HG03175 (cell line): ENCODE data around the gene CD164.
"Not testable (repeated sequence)": the region's sequence is repeated elsewhere in the genome, so short reads cannot be mapped to it uniquely, and the experiment has no call there.

Experiments
- ATAC-seq: cut with Tn5 transposase; IDR thresholded peaks from one replicate; pipeline ENCODE4 v1.9.1; 2021; ENCODE audit warnings: mild to moderate bottlenecking, moderate library complexity; ENCODE audit not compliant: unreplicated experiment

The CD164 gene

DNA sequence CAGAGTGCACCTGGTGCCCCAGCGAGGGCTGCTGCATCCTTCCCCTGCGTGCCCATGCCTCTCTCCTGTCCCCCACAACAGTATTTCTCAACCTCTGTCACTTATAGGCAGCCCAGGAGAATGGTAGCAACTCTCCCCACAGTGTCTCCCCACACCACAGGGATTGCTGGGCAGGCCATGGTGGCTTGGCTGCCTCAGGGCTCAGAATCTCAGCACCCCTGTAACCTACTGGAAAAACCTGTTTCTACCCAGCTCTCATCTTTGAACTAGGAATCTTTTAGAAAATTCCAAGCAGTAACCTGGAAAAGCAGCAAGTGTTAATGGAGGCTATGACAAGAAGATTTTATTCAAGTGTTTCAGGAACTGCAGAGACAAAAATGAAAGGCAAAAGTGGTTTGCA, 38.0 kb downstream of the CD164 start:
- ATAC-seq: no peak

DNA sequence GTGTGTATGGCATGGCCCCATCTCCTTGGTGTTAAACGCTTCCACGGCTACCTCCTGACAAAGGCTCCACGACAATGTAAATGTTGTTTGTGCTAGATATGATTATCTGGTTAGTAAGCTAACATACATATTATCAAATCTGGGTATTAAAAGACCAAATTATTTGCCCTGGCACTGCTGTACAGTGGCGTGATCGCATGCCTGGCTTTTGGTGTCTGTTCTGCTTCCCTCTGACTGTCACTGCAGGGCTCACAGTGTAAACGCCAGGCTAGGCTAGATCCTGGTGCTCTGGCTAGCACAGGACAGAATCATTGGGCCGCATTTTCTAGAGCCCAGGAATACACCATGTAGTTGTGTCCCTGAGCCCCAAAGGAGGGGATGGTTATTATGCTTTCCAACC, 38.7 kb downstream of the CD164 start:
- ATAC-seq: no peak

DNA sequence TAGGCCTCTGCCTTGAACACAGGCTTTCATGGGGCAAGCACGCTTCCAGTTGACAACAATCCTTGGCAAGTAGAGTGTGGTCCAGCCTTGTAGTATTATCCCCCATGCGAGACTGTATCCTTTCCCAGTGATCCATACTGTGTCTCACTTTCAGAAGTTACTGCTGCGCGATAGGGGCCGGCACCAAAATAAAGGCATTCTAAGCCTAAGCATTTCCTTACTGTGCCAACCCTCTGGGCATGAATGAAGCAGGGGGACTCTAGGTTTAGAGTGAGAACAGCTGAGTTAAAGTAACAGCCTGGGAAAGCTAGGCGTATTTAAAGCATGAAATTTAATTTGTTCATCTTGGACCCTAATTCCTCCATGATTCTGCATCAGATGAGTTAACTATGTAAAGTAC, 39.4 kb downstream of the CD164 start:
- ATAC-seq: no peak

DNA sequence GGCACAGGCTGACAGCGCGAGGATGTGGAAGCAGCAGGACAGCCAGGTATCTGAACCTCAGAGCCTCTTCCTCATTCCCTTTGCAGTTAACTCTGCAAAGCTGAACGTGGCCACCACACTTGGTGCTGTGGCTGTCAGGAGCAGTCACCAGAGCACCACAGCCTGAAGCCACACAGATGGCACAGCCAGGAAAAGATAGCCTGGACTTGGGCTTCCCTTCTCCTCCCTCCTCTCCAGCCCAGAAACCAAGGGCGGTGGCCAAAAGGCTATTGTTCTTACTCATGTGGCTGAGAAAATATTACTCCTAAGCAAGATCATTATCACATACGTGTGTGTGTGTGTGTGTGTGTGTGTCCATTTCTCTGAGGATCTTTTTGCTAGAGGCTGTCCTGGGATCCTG, 39.8 kb downstream of the CD164 start:
- no peak for ATAC-seq

DNA sequence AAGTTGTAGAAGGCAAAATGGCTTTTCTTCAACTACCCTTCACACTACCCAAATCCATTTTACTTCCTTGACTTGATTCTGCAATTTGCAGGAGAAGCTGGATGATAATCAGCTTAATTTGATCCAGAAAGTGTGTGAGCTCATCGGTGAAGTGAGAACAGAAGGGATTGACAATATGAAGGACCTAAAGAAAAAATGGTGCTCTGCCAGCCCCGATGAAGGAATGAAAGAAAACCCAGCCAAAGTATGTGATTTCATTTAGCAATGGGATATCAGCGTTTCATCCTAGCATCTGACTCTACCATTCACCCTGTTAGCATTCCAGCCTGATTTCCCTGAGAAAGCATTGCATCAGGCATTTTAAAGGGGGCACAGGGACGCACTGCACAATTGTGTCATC, 41.5 kb downstream of the CD164 start:
- no peak for ATAC-seq

DNA sequence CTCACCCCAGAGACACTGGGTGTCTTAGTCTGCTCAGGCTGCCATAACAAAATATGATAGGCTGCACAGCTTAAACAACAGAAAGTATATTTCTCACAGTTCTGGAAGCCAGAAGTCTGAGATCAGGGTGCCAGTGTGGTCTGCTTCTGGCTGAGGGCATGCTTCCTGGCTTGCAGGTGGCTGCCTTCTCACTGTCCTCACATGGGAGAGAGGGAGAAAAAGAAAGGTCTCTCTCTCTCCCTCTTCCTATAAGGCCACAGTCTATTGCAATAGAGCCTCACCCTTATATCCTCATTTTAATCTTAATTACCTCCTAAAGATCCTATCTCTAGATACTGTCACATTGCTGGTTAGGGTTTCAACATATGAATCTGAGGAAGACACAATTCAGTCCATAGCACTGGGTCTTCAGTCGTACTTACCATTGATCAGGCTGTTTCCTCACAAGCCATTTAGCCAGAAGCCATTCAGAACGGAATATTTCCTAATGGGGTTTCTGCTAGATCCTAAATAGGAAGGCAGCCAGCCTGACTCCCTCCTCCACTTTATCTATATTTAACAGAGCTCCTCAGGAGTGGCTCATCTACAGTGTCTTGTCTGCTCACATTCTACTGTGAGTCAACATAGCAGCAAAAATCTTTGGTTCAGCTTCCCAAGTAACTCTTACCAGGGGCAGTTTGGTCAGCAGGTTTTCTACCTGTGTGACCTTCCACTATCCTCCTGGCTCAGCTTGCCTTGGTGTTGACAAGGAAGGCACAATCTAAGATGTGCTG, 42.2 kb downstream of the CD164 start:
- ATAC-seq: no peak

DNA sequence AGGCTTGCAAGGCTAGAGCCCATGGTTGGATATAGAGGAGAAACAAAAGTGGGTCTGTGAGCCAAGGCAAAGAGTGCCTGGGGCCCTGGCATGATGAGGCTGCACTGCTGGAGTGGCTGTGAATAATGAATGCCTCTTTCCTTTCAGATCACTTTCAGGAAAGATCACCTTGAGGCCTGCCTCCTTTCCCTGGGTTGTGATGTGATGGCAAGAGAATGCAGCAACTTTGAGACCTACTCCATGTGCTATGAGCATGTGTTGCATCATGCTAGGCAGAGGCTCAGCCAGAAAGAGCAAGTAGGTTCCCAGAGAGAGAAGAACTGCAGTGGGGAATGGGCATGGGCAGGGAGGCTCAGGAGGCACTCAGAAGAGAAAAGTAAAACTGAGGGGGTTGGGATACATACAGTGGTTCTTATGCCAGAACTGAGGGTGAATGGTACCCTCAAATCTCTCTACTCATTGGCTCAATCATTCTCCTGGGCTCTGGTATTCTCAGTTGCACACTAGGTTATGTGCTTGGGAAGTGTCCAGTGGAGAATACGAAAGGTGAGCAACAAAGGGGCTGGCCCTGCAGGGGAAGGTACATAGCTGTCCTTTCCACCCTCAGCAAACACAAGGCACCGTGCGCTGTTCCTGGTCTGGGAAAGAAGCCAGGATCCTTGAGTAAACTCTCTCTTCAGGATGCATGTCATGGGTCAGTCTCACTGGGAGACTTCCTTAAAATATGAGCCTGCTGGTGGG, 45.9 kb downstream of the CD164 start:
- no peak for ATAC-seq

DNA sequence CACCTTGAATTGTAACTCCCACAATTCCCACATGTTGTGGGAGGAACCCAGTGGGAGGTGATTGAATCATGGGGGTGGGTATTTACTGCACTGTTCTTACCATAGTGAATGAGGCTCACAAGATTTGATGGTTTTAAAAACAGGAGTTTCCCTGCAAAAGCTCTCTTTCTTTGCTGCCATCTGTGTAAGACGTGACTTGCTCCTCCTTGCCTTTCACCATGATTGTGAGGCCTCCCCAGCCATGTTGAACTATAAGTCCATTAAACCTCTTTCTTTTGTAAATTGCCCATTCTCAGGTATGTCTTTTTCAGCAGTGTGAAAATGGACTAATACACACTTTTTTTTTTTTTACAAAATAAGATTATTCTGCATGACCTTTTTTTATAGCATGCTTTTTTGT, 48.4 kb downstream of the CD164 start:
- ATAC-seq: not testable (repeated sequence)

DNA sequence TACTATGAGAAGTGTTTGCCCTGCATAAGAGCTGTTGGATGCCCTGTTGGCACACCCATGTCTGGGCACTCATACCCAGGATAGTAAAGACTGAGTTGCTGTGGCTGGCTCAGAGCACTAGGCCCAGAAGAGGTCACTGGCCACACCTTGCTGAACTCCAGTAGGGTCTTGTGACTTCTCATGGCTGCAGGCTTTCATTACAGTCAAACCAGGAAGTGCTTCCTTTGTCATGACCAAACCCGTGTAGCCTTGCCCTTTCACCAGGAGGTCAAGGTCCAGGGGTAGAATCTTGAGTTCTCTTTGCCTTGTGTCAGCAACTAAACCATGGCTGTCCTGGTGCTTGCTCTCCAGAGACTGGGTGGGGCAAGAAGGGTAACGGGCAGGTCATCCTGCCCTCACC, 49.5 kb downstream of the CD164 start:
- no peak for ATAC-seq

DNA sequence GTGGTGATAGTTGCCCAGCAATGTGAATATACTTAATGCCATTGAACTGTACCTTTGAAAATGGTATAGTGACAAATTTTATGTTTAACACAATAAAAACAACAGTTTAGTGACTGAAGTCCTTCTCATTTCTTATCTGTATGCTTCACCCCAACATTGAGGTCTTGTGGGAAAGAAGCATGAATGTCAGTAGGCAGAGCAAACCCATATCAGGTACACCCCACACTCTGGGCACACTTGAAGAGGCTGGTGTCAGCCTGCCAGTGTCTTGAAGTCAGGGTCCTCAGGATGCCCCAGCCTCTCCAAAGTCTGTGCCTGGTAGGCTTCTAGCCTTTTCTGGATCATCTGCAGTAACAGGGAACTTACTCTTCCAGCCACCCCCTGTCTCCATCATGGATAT, 51.2 kb downstream of the CD164 start:
- no peak for ATAC-seq

DNA sequence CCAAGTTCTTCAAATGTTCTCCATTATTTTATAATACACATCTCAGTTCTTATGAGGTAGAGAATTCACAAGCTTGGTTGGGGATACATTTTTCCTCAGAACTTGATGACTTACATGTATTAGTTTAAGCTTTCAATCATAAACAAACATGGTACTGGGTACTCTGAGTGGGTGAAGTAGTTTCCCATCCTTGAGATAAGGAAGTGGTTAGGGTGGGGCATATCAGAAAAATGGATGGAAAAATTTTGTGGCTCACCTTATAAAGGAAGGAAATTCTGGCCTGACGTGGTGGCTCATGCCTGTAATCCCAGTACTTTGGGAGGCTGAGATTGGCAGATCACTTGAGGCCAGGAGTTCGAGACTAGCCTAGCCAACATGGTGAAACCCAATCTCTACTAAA, 52.0 kb downstream of the CD164 start:
- no peak for ATAC-seq

DNA sequence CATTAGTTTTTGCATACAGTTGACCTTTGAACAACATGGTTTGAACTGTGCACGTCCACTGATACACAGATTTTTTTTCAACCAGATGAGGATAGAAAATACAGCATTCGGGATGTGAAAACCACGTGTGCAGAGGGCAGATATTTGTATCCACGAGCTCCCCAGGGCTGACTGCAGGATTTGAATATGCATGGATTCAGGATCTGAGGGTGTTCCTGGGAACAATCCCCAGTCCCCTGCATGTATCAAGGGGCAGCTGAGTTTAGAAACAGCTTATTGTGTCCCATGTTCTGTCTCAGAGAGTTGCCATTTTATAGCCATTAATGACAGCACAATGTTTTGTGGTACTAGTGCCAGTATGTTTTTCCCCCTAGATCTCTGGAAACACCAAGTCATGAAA, 53.6 kb downstream of the CD164 start:
- no peak for ATAC-seq

DNA sequence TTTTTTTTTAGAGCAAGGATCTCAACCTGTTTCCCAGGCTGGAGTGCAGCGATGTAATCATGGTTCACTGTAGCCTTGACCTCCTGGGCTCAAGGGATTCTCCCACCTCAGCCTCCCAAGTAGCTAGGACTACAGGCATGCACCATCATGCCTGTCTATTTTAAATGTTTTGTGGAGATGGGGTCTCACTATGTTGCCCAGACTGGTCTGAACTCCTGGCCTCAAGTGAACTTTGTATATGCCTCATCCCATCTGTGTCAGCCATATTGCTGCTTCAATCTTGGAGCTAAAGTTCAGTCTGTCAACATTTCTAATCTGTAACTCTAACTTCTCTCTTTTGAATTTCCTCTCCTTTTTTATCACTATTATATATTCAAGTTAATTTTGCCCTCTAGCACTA, 54.3 kb downstream of the CD164 start:
- no peak for ATAC-seq

DNA sequence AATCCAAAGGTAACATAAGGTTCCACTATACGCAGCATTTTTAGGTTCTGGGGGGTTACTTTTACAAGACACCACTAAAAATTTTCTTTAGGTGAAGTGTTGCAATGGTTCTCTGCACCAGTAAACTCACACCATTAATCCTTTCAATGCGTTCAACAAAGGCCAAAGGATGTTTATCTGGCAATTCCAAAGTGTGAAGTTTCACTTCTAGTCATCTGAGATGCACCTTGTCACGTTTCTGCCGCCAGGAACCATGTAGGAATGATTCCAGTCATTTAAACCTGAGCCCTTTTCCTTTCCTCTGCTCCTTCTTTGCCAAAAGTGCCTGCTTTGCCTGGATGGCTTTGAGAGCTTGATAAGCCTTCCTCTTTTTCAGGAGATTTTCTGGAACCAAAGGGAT, 54.8 kb downstream of the CD164 start:
- no peak for ATAC-seq

DNA sequence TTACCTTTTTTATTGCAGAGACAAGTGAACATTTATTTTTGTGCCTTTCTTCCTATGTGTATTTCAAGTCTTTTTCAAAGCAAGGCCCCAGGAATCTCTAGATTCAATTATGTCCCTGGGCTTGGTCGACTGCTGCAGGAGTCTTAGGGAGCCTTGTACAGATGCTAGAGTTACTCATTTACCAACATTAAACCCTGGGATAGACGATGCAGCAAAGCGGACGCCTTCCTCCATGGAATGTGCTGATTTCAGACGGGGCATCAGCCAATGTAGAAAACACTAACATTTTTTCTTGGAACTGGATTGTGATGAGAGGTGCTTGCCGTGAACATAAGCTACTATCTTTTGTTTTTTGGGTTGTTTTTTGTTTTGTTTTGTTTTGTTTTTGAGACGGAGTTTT, 55.9 kb downstream of the CD164 start:
- ATAC-seq: no peak

DNA sequence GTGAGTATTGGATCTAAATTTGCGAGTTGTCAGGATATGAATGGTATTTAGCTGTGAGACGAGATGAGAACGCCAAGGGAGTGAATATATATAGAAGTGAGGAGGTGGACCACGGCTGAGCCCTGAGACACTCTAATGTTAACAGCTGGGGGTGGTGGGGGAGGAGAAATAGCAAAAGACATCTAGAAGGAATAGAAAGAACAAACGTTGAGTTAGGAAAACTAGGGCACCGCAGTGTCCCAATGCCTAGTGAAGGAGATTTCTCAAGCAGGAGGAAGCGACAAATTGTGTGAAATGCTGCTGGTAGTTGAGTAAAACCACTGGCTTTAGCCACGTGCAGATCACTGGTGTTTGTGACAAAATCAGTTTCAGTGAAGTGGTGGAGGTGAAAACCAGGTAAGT, 56.9 kb downstream of the CD164 start:
- no peak for ATAC-seq

DNA sequence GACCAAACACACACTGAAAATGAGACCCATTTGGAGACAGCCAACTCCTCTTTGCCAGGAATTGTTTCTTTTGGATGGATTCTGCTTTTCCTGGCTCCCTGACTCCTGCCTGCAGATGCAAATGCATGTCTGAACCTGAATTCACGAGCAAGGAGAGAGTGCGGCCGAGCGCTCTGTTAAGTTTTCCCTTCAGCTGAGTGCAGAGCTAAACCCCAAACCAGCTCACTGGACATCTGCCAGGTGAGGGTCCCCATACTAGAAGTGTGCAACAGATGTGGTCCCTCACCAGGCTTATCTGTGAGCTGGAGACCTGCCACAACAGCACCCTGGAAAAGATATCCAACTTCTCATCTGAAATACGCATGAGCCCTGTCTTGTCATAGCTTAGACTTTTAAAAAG, 59.0 kb downstream of the CD164 start:
- no peak for ATAC-seq

DNA sequence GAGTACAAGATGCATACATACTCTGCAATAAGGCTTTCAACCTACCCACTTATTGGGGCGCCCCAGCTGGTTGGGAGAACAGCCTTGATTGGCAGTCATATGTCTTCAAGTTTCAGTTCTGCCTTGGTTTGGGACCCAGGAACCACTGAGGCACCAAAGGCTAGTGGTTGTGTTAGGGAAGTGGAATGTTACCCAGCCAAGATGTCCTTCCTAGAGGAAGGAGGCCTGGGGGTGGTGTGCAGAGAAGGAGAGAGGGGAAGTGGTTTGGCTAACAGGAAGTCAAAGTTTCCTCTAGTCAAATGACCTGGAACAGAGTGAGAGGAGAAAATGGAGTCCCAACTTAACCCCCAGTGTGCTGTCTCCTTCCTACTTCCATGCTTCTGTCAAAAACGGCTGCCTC, 59.4 kb downstream of the CD164 start:
- ATAC-seq: peak; percentile 38

DNA sequence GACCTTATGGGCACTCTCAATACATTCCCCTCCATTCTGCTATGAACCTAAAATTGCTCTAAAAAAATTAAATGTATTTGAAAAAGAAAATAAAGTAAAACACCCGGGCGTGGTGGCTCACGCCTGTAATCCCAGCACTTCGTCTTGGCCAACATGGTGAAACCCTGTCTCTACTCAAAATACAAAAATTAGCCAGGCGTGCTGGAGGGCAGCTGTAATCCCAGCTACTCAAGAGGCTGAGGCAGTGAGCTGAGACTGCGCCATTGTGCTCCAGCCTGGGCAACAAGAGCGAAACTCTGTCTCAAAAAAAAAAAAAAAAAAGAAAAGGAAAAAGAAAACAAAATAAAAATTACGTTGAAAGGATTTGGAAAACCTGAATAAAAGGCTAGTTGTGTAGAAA, 60.5 kb downstream of the CD164 start:
- no peak for ATAC-seq

DNA sequence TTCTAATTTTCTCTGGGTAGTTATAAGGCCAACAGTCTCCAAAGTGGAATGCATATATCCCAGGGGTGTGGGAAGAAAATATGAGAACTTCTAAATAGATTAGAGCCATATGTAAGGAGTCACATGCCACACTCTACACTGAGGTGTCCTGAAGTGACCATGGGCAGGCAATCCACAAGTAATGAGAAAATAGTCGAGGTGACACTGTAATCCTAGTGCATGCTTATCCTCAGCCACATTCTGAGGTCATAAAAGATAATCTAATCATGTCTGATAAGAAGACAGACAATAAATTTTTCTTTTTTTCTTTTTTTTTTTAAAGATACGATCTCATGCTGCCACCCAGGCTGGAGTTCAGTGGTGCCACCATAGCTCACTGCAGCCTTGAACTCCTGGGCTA, 62.2 kb downstream of the CD164 start:
- ATAC-seq: no peak

DNA sequence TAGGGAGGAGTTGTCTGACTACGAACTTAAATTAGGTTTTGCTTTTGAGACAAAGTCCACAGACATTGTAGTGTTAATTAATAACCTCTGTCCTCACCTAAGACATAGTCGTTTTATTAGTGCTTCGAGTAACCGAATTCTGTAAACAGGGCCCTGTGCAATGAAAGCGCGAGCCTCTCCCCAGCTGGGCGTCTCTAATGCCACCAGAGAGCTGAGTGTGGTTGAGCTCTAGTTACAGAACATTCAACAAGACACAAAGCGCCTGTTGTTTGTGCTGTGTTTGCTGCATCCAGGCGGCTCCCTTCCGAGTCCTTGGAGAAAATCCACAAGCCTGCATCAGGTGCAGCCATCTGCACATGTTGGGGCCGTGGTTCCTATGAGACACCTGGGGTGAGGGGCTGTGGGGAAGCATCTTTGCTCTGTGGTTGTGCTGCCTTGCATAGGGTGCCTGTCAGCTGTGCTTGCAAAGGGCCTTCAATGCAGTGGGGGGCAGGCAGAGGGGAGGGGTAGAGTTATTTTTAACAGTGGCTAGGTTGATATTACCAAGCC, 63.9 kb downstream of the CD164 start:
- ATAC-seq: no peak

DNA sequence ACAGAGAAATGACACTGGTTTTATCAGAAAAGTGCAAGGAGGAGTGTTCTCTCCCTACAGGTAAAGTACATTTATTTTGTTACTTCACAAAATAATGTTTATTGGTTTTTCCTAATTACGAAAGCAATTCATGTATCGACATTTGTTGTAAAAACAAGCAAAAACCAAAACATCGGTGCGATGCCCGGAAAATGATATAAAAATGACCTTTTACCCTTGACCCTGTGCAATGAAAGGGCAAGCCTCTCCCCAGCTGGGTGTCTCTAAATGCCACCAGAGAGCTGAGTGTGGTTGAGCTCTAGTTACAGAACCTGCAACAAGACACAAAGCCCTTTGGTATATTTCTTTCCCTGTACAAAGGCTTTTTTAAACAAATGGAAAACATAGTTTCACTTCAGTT, 65.4 kb downstream of the CD164 start:
- no peak for ATAC-seq
